Islet of Langerhans (tissue), 1 donor: ENCODE results near the gene NXPE3.
"Not testable (repeated sequence)": the region's sequence is repeated elsewhere in the genome, so short reads cannot be mapped to it uniquely, and the experiment has no call there.

Source experiments
- FAIRE-seq: peaks from one replicate; lab custom pipeline; 2011; peaks lifted over from hg19 to GRCh38; lab: Jason Lieb, UNC

The NXPE3 gene

GRCh38 chr3:101779047-101779821, at the start of gene NXPE3:
NXPE3 (plus strand) TSS chr3:101779211; CDS start chr3:101785597, 6,386 bp downstream.
- FAIRE-seq, result no peak

GRCh38 chr3:101729586-101729985, 49.4 kb upstream of the NXPE3 start:
- no peak for FAIRE-seq

GRCh38 chr3:101730839-101731238, 48.2 kb upstream of the NXPE3 start:
- no peak for FAIRE-seq

- no peak for FAIRE-seq
Measured at GRCh38 chr3:101732240-101732641, 46.8 kb upstream of the NXPE3 start.

- FAIRE-seq, result no peak
Measured at GRCh38 chr3:101735833-101736232, 43.2 kb upstream of the NXPE3 start.

- FAIRE-seq, result not testable (repeated sequence)
Measured at GRCh38 chr3:101741914-101742313, 37.1 kb upstream of the NXPE3 start.

GRCh38 chr3:101744811-101745210, 34.2 kb upstream of the NXPE3 start:
- FAIRE-seq, result no peak

GRCh38 chr3:101745934-101746333, 33.1 kb upstream of the NXPE3 start:
- not testable (repeated sequence) for FAIRE-seq

GRCh38 chr3:101753386-101754113, 25.5 kb upstream of the NXPE3 start:
- FAIRE-seq, result not testable (repeated sequence)

GRCh38 chr3:101758224-101758623, 20.8 kb upstream of the NXPE3 start:
- FAIRE-seq, result no peak

GRCh38 chr3:101762041-101762646, 16.9 kb upstream of the NXPE3 start:
- FAIRE-seq, result no peak

GRCh38 chr3:101777745-101778281, 1.2 kb upstream of the NXPE3 start:
- FAIRE-seq, result not testable (repeated sequence)

GRCh38 chr3:101778385-101779046, 495 bp upstream of the NXPE3 start:
- FAIRE-seq, result no peak

- no peak for FAIRE-seq
Measured at GRCh38 chr3:101779822-101780381, 891 bp downstream of the NXPE3 start.

- no peak for FAIRE-seq
Measured at GRCh38 chr3:101780661-101781060, 1.6 kb downstream of the NXPE3 start.

- FAIRE-seq, result no peak
Measured at GRCh38 chr3:101781166-101781565, 2.2 kb downstream of the NXPE3 start.

GRCh38 chr3:101784855-101785613, 6.0 kb downstream of the NXPE3 start:
- FAIRE-seq, result no peak

- no peak for FAIRE-seq
Measured at GRCh38 chr3:101791778-101792177, 12.8 kb downstream of the NXPE3 start.

GRCh38 chr3:101796077-101796680, 17.2 kb downstream of the NXPE3 start:
- FAIRE-seq, result no peak

- no peak for FAIRE-seq
Measured at GRCh38 chr3:101801174-101801573, 22.2 kb downstream of the NXPE3 start.

GRCh38 chr3:101802179-101802578, 23.2 kb downstream of the NXPE3 start:
- FAIRE-seq, result no peak
